Ishikawa (cell line): Measurements from ENCODE around the gene RTKN.

Experiments
- CEBPB ChIP-seq: IDR thresholded peaks from 2 replicates; pipeline ENCODE4 v1.6.1; 2012
- CREB1 ChIP-seq: IDR thresholded peaks from 2 replicates; pipeline ENCODE4 v1.6.1; 2012; ENCODE audit warnings: low read depth
- EP300 ChIP-seq: IDR thresholded peaks from 2 replicates; pipeline ENCODE4 v1.6.1; 2012; ENCODE audit warnings: borderline replicate concordance
- FOXM1 ChIP-seq: IDR thresholded peaks from 2 replicates; pipeline ENCODE4 v1.6.1; 2012; ENCODE audit warnings: low read depth, borderline replicate concordance
- MAX ChIP-seq: IDR thresholded peaks from 2 replicates; pipeline ENCODE4 v1.6.1; 2012
- NFIC ChIP-seq: IDR thresholded peaks from 2 replicates; pipeline ENCODE4 v1.6.1; 2012
- RAD21 ChIP-seq: IDR thresholded peaks from 2 replicates; pipeline ENCODE4 v1.6.1; 2012; ENCODE audit warnings: low read depth
- TAF1 ChIP-seq: IDR thresholded peaks from 2 replicates; pipeline ENCODE4 v1.6.1; 2012; ENCODE audit warnings: low read depth, mild to moderate bottlenecking
- TCF12 ChIP-seq: IDR thresholded peaks from 2 replicates; pipeline ENCODE4 v1.6.1; 2012; ENCODE audit warnings: low read depth
- TEAD4 ChIP-seq: IDR thresholded peaks from 2 replicates; pipeline ENCODE4 v1.6.1; 2012
- YY1 ChIP-seq: IDR thresholded peaks from 2 replicates; pipeline ENCODE4 v1.6.1; 2012; ENCODE audit warnings: low read depth
- ZBTB7A ChIP-seq: IDR thresholded peaks from 2 replicates; pipeline ENCODE4 v1.6.1; 2012; ENCODE audit warnings: low read depth
- TF ChIP-seq, protein P1 (sequence below): IDR thresholded peaks from 2 replicates; pipeline ENCODE4 v1.6.1; 2012; ENCODE audit warnings: low read depth, mild to moderate bottlenecking

DNA sequence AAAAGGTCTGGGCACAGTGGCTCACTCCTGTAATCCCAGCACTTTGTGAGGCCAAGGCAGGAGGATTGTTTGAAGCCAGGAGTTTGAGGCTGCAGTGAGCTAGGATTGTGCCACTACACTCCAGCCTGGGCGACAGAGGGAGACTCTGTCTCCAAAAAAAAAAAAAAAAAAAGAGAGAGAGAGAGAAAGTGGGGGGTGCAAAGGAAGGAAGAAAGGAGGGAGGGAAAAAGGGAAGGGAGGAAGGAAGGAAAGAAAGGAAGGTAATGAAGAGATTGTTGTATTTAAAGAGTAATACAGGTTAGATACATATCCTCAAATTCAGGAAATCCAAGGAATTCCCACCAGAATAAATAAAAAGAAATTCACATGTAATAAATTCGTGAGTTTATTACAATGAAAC is 39.8 kb downstream of the RTKN start:
- TF ChIP-seq EP300 (no peak), CEBPB (no peak), YY1 (no peak), CREB1 (no peak), MAX (no peak), TAF1 (no peak), RAD21 (no peak), TEAD4 (no peak), ZBTB7A (no peak), FOXM1 (no peak), NFIC (no peak), TCF12 (no peak)
- TF ChIP-seq, protein P1, sequence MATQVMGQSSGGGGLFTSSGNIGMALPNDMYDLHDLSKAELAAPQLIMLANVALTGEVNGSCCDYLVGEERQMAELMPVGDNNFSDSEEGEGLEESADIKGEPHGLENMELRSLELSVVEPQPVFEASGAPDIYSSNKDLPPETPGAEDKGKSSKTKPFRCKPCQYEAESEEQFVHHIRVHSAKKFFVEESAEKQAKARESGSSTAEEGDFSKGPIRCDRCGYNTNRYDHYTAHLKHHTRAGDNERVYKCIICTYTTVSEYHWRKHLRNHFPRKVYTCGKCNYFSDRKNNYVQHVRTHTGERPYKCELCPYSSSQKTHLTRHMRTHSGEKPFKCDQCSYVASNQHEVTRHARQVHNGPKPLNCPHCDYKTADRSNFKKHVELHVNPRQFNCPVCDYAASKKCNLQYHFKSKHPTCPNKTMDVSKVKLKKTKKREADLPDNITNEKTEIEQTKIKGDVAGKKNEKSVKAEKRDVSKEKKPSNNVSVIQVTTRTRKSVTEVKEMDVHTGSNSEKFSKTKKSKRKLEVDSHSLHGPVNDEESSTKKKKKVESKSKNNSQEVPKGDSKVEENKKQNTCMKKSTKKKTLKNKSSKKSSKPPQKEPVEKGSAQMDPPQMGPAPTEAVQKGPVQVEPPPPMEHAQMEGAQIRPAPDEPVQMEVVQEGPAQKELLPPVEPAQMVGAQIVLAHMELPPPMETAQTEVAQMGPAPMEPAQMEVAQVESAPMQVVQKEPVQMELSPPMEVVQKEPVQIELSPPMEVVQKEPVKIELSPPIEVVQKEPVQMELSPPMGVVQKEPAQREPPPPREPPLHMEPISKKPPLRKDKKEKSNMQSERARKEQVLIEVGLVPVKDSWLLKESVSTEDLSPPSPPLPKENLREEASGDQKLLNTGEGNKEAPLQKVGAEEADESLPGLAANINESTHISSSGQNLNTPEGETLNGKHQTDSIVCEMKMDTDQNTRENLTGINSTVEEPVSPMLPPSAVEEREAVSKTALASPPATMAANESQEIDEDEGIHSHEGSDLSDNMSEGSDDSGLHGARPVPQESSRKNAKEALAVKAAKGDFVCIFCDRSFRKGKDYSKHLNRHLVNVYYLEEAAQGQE: no peak
